GM12878 (cell line): ENCODE results near the gene CD34. TPM values are rescaled to one million over a fixed set of nuclear protein-coding genes. Genes with fewer than 3 reads are reported as not detected.
A peak's percentile ranks its signal among the peaks of the same experiment; 100 is the strongest.

Source experiments
- ATAC-seq: fragments of 200-7000 bp; cut with Tn5 transposase; 3 replicates; pipeline ENCODE4 v1.9.1; 2020; ENCODE audit warnings: mild to moderate bottlenecking, moderate library complexity
- BruUV-seq: library from RNA; stranded (reverse); fragments of 400-500 nt; replicated peaks from 2 replicates; lab custom pipeline; 2021; lab: Mats Ljungman, UMichigan
- CTCF ChIA-PET: fragments of 300-600 bp; sonication (Branson Sonifier 250); formaldehyde crosslinking; extraction: SDS; loops from one replicate; lab custom pipeline; 2021; ENCODE audit warnings: inconsistent platforms; lab: Yijun Ruan, JAX
- POLR2A ChIA-PET: fragments of 350-600 bp; formaldehyde crosslinking; extraction: SDS; loops from one replicate; lab custom pipeline; 2021; ENCODE audit warnings: inconsistent platforms; lab: Charles Lee
- RAD21 ChIA-PET: fragments of 300-600 bp; sonication (Branson Sonifier 250); formaldehyde crosslinking; loops from one replicate; lab custom pipeline; 2023; ENCODE audit warnings: antibody characterized with exemption; ENCODE audit not compliant: unreplicated experiment; lab: Charles Lee
- SMC1A ChIA-PET: fragments of 300-600 bp; sonication (Branson Sonifier 250); formaldehyde crosslinking; loops from one replicate; lab custom pipeline; 2023; ENCODE audit not compliant: unreplicated experiment, uncharacterized antibody; lab: Charles Lee
- DNase-seq: peaks from one replicate; pipeline ENCODE4 v3.0.0-alpha.2; 2011; ENCODE audit warnings: low read depth, low spot score
- FAIRE-seq: peaks from 3 replicates; lab custom pipeline; 2011; peaks lifted over from hg19 to GRCh38; lab: Jason Lieb, UNC
- H2AFZ ChIP-seq: 2 replicates; pipeline ENCODE4 v1.6.0; 2011; ENCODE audit warnings: low read depth, low read length, control low read depth; ENCODE audit not compliant: control insufficient read depth
- H3K27ac ChIP-seq: 2 replicates; pipeline ENCODE4 v1.5.1; 2011; ENCODE audit warnings: control low read depth; ENCODE audit not compliant: control insufficient read depth, insufficient read depth
- H3K27me3 ChIP-seq, 2 experiments: replicated peaks in 1 of 2; 2 replicates each; pipeline versions ENCODE4 v1.6.0 to v1.6.1; 2011; ENCODE audit warnings: low read length in 1 of 2; ENCODE audit not compliant: control insufficient read depth in 2 of 2, insufficient read depth in 2 of 2
- H3K36me3 ChIP-seq, 2 experiments: 2 replicates each; pipeline ENCODE4 v1.5.1; 2011; ENCODE audit warnings: low read length in 1 of 2; ENCODE audit not compliant: control insufficient read depth in 2 of 2, insufficient read depth in 2 of 2
- H3K4me1 ChIP-seq: 2 replicates; pipeline ENCODE4 v1.6.1; 2011; ENCODE audit warnings: mild to moderate bottlenecking, low read length, moderate library complexity, mixed read lengths; ENCODE audit not compliant: control insufficient read depth, insufficient read depth
- H3K4me2 ChIP-seq: 2 replicates; pipeline ENCODE4 v1.6.0; 2011; ENCODE audit warnings: control low read depth; ENCODE audit not compliant: control insufficient read depth, insufficient read depth
- H3K4me3 ChIP-seq: fragments of 200-600 bp; sonication (generic); 2 replicates; pipeline ENCODE4 v1.5.1; 2016
- H3K79me2 ChIP-seq: 2 replicates; pipeline ENCODE4 v1.6.0; 2011; ENCODE audit warnings: low read length; ENCODE audit not compliant: control insufficient read depth, insufficient read depth
- H3K9ac ChIP-seq: 2 replicates; pipeline ENCODE4 v1.8.0; 2011; ENCODE audit warnings: low read length, control low read depth, mixed read lengths; ENCODE audit not compliant: control insufficient read depth, insufficient read depth
- H3K9me3 ChIP-seq: replicated peaks from 3 replicates; pipeline ENCODE4 v1.5.1; 2011; ENCODE audit warnings: mild to moderate bottlenecking, low read length; ENCODE audit not compliant: control insufficient read depth, insufficient read depth
- H4K20me1 ChIP-seq: 2 replicates; pipeline ENCODE4 v1.6.0; 2011; ENCODE audit not compliant: control insufficient read depth, insufficient read depth
- CHD4 ChIP-seq: fragments of 200-600 bp; sonication (generic); IDR thresholded peaks from 2 replicates; pipeline ENCODE4 v1.6.1; 2016; ENCODE audit warnings: mild to moderate bottlenecking
- EED ChIP-seq: sonication (generic); IDR thresholded peaks from 2 replicates; pipeline ENCODE4 v1.6.1; 2016; ENCODE audit warnings: antibody characterized with exemption, low read depth
- IKZF1 ChIP-seq: fragments of 450-650 bp; conservative IDR thresholded peaks from 2 replicates; pipeline ENCODE4 v1.6.1; 2017; ENCODE audit warnings: antibody characterized with exemption, mild to moderate bottlenecking
- JUND ChIP-seq: IDR thresholded peaks from 2 replicates; pipeline ENCODE4 v1.6.1; 2012; ENCODE audit warnings: low read depth, mild to moderate bottlenecking, low read length, improper control_type of control experiment, moderate library complexity
- SREBF1 ChIP-seq: IDR thresholded peaks from 2 replicates; pipeline ENCODE4 v1.6.1; 2012; ENCODE audit warnings: mild to moderate bottlenecking, low read length
- WGBS: methylation state at CpG from one replicate; pipeline ENCODE4 v1.1.6; 2016; ENCODE audit warnings: low lambda C conversion rate; ENCODE audit not compliant: insufficient replicate concordance, insufficient coverage; ENCODE audit errors: missing lambda C conversion rate; 5-methylcytosine and 5-hydroxymethylcytosine counted together
- in situ Hi-C: fragments of 300-500 bp; cut with MboI; formaldehyde crosslinking; loops from 9 replicates; pipeline ENCODE4 v1.14.3; 2018; ENCODE audit warnings: mixed read lengths
- intact Hi-C: fragments of 100-400 bp; cut with micrococcal nuclease; formaldehyde crosslinking; loops from one replicate; pipeline ENCODE4 v1.14.2; 2022; ENCODE audit not compliant: unreplicated experiment
- polyA plus RNA-seq, 11 experiments: library from polyadenylated mRNA; depleted of rRNA in 4 of 11; unstranded in 6 of 11; stranded (reverse) in 5 of 11; fragments of >200 nt; fragmentation: Nextera tagmentation in 4 of 11; fragmentation: Illumina TruSeq in 1 of 11; extraction: Ambion mirVana in 4 of 11; extraction: Trizol in 1 of 11; gene quantifications; 1 replicate in 1 of 11; 2 replicates in 10 of 11; pipeline versions ENCODE4 v1.2.1 to v1.2.3, GENCODE V29; 2011 to 2016; ENCODE audit warnings: inconsistent platforms in 2 of 11, missing spikeins in 2 of 11, low read depth in 1 of 11
- total RNA-seq, 4 experiments: library from RNA; depleted of rRNA in 3 of 4; stranded (reverse); fragments of >200 nt in 3 of 4; fragmentation: Illumina TruSeq in 1 of 4; extraction: Trizol in 1 of 4; gene quantifications; 2 replicates each; pipeline versions ENCODE4 v1.2.1 to v1.2.3, GENCODE V29; 2013 to 2021
- TF ChIP-seq, protein P1 (sequence below): fragments of 450-650 bp; IDR thresholded peaks from 2 replicates; pipeline ENCODE4 v1.6.1; 2016; ENCODE audit warnings: mild to moderate bottlenecking

CD34 gene
- total and polyA plus RNA-seq, 10 of the 15 experiments (the other 5 are each of a cell fraction or from before 2014, with no cell fraction given), result under 0.01 to 0.08 (median 0.02) TPM; not detected in 6

DNA sequence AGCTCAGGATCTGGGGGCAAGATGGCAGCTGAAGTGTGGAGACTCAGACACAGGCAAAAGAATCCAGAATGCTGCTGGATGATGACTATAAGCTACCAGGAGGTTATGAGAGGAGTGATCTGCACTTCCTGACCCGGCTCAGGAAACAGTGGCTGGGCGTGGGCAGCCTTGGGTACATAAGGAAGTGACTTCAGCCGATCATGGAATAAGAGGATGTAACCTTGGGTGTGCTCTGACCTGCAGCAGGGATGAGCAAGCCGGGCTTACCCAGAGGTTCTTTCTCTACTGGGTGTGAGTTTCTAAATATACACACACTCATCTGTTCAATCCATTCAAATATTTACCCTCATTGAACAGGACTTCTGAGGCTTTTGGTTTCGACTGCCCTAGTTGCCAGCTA, 62.7 kb downstream of the CD34 start:
- Histone ChIP-seq H4K20me1 (no peaks in the 10 kb centered on the region), H3K4me3 (no peak overlapping the region), H3K79me2 (no peaks in the 10 kb centered on the region), H3K27ac (0 out of 2 replicates have a peak overlapping the region, but pooled peaks have one; percentile 27), H3K36me3 (peaks cover 2% of the 10 kb centered on the region in 2 experiments; a peak in 2 of 4 replicates), H2AFZ (no peak overlapping the region; the same call in 1 of the 2 replicates), H3K27me3 (no peaks in the 10 kb centered on the region), H3K9ac (no peak overlapping the region), H3K4me1 (peaks cover 3% of the 10 kb centered on the region; the same call in 1 of the 2 replicates), H3K4me2 (peak overlapping the region; percentile 34; the same call in 1 of the 2 replicates), H3K9me3 (no peaks in the 10 kb centered on the region)
- POLR2A ChIA-PET, result interaction anchor here (1.0 to 1.4 kb wide), 2 partner anchors 16 to 24 kb away, joined by 3 to 4 read pairs; no protein-coding TSS in a partner anchor
- TF ChIP-seq CHD4, result no peak
- TF ChIP-seq IKZF1, result peak; percentile 19; the same call in 1 of the 2 replicates
- TF ChIP-seq, protein P1, sequence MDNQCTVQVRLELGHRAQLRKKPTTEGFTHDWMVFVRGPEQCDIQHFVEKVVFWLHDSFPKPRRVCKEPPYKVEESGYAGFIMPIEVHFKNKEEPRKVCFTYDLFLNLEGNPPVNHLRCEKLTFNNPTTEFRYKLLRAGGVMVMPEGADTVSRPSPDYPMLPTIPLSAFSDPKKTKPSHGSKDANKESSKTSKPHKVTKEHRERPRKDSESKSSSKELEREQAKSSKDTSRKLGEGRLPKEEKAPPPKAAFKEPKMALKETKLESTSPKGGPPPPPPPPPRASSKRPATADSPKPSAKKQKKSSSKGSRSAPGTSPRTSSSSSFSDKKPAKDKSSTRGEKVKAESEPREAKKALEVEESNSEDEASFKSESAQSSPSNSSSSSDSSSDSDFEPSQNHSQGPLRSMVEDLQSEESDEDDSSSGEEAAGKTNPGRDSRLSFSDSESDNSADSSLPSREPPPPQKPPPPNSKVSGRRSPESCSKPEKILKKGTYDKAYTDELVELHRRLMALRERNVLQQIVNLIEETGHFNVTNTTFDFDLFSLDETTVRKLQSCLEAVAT, result no peak
- no peak for TF ChIP-seq SREBF1
- peak; percentile 59; the same call in 1 of the 2 replicates for TF ChIP-seq EED
- no peak for TF ChIP-seq JUND
- RAD21 ChIA-PET, result interaction anchor here (0.7 to 1.7 kb wide), 4 partner anchors 16 to 36 kb away, joined by 3 to 5 read pairs (median 4); no protein-coding TSS in a partner anchor
- no peak for DNase-seq
- SMC1A ChIA-PET, result interaction anchor here (0.9 to 4.2 kb wide), 7 partner anchors 9 to 23 kb away, joined by 3 to 13 read pairs (median 4); no protein-coding TSS in a partner anchor
- FAIRE-seq, result peak; percentile 65
- in situ Hi-C loops, result no loop called here
- BruUV-seq, result no TSS peak
- WGBS, result 79% methylated on average over 5 of the region's 5 CpGs
- peak; percentile 85 for ATAC-seq
- intact Hi-C loops, result no loop called here
- CTCF ChIA-PET, result interaction anchor here (0.7 to 2.1 kb wide), 5 partner anchors 13 to 115 kb away, joined by 3 to 8 read pairs (median 5); no protein-coding TSS in a partner anchor
